Loucy (cell line): ENCODE data around the gene TRAF2.

Source experiments
- H2AFZ ChIP-seq: fragments of 200-600 bp; sonication (generic); 2 replicates; pipeline ENCODE4 v1.6.0; 2016; ENCODE audit warnings: antibody characterized with exemption, mild to moderate bottlenecking, low read length, moderate library complexity
- H3F3A ChIP-seq: fragments of 200-600 bp; 2 replicates; pipeline ENCODE4 v1.6.0; 2016; ENCODE audit warnings: antibody characterized with exemption, low read depth, mild to moderate bottlenecking
- H3K27me3 ChIP-seq: fragments of 200-600 bp; sonication (generic); 2 replicates; pipeline ENCODE4 v1.6.1; 2014; ENCODE audit warnings: low read length, mild to moderate bottlenecking; ENCODE audit not compliant: insufficient read depth, poor library complexity, severe bottlenecking
- H3K36me3 ChIP-seq: fragments of 200-600 bp; sonication (generic); 2 replicates; pipeline ENCODE4 v1.6.1; 2016; ENCODE audit warnings: low read length; ENCODE audit not compliant: insufficient read depth
- H3K4me1 ChIP-seq: fragments of 200-600 bp; sonication (generic); 2 replicates; pipeline ENCODE4 v1.5.1; 2014; ENCODE audit warnings: low read length, mild to moderate bottlenecking; ENCODE audit not compliant: insufficient read depth, poor library complexity, severe bottlenecking
- H3K4me2 ChIP-seq: fragments of 200-600 bp; sonication (generic); 2 replicates; pipeline ENCODE4 v1.6.0; 2014; ENCODE audit warnings: antibody characterized with exemption, low read length, low read depth, mild to moderate bottlenecking; ENCODE audit not compliant: poor library complexity, severe bottlenecking
- H3K4me3 ChIP-seq: fragments of 200-600 bp; sonication (generic); 2 replicates; pipeline ENCODE4 v1.5.1; 2014; ENCODE audit warnings: low read length, mild to moderate bottlenecking, mixed read lengths; ENCODE audit not compliant: poor library complexity, severe bottlenecking
- H3K79me2 ChIP-seq: fragments of 200-600 bp; sonication (generic); 2 replicates; pipeline ENCODE4 v1.6.1; 2014; ENCODE audit warnings: low read length; ENCODE audit not compliant: insufficient read depth
- H3K9ac ChIP-seq: fragments of 200-600 bp; sonication (generic); 2 replicates; pipeline ENCODE4 v1.6.0; 2014; ENCODE audit warnings: mild to moderate bottlenecking, low read depth, low read length, moderate library complexity; ENCODE audit not compliant: poor library complexity, severe bottlenecking
- H3K9me2 ChIP-seq: fragments of 200-600 bp; sonication (generic); replicated peaks from 2 replicates; pipeline ENCODE4 v1.6.1; 2016; ENCODE audit warnings: low read depth, low read length, mixed read lengths
- H3K9me3 ChIP-seq: fragments of 200-600 bp; sonication (generic); 2 replicates; pipeline ENCODE4 v1.6.1; 2014; ENCODE audit warnings: mild to moderate bottlenecking, antibody characterized with exemption, low read length, low read depth; ENCODE audit not compliant: insufficient read depth
- H4K20me1 ChIP-seq: fragments of 200-600 bp; sonication (generic); 2 replicates; pipeline ENCODE4 v1.6.0; 2014; ENCODE audit warnings: antibody characterized with exemption, low read length, mild to moderate bottlenecking; ENCODE audit not compliant: insufficient read depth, poor library complexity, severe bottlenecking
- EZH2phosphoT487 ChIP-seq: fragments of 200-600 bp; IDR thresholded peaks from 2 replicates; pipeline ENCODE4 v1.6.1; 2018; ENCODE audit warnings: antibody characterized with exemption, mild to moderate bottlenecking, moderate library complexity, borderline replicate concordance
- TF ChIP-seq, protein P1 (sequence below): fragments of 200-600 bp; sonication (generic); conservative IDR thresholded peaks from 2 replicates; pipeline ENCODE4 v1.5.1; 2014; ENCODE audit warnings: mild to moderate bottlenecking, antibody characterized with exemption, low read length

TRAF2 gene

DNA sequence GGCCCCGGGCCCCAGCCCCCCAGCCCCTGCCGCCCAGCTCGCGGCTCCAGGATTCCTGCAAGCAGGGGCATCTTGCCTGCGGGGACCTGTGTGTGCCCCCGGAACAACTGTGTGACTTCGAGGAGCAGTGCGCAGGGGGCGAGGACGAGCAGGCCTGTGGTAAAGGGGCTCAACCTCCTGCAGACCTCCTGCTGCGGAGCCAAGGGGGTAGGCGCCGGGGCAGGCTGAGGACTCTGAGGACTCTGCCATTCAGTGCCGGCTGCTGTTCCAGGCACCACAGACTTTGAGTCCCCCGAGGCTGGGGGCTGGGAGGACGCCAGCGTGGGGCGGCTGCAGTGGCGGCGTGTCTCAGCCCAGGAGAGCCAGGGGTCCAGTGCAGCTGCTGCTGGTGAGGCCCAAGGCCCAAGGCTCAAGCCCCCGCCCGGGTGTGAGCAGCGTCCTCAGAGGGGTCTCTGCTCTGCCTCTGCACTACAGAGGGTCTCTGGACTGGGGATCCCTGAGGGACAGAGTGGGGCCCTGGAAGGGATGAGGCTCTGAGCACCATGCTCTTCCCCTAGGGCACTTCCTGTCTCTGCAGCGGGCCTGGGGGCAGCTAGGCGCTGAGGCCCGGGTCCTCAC is 30.7 kb upstream of the TRAF2 start:
- H3K9ac ChIP-seq: no peak overlapping the region
- no peaks in the 10 kb centered on the region for H3K4me1 ChIP-seq
- H3K36me3 ChIP-seq: peaks cover 13% of the 10 kb centered on the region; the same call in 1 of the 2 replicates
- no peak overlapping the region for H3K4me3 ChIP-seq
- H4K20me1 ChIP-seq: peaks cover 6% of the 10 kb centered on the region
- H3K79me2 ChIP-seq: peaks cover 1% of the 10 kb centered on the region; the same call in 1 of the 2 replicates
- no peak for TF ChIP-seq EZH2phosphoT487
- TF ChIP-seq, protein P1, sequence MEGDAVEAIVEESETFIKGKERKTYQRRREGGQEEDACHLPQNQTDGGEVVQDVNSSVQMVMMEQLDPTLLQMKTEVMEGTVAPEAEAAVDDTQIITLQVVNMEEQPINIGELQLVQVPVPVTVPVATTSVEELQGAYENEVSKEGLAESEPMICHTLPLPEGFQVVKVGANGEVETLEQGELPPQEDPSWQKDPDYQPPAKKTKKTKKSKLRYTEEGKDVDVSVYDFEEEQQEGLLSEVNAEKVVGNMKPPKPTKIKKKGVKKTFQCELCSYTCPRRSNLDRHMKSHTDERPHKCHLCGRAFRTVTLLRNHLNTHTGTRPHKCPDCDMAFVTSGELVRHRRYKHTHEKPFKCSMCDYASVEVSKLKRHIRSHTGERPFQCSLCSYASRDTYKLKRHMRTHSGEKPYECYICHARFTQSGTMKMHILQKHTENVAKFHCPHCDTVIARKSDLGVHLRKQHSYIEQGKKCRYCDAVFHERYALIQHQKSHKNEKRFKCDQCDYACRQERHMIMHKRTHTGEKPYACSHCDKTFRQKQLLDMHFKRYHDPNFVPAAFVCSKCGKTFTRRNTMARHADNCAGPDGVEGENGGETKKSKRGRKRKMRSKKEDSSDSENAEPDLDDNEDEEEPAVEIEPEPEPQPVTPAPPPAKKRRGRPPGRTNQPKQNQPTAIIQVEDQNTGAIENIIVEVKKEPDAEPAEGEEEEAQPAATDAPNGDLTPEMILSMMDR: no peak
- no peak overlapping the region for H3K4me2 ChIP-seq
- no peak overlapping the region for H2AFZ ChIP-seq
- H3F3A ChIP-seq: no peaks in the 10 kb centered on the region
- no peaks in the 10 kb centered on the region for H3K9me3 ChIP-seq
- H3K9me2 ChIP-seq: no peaks in the 10 kb centered on the region
- H3K27me3 ChIP-seq: no peaks in the 10 kb centered on the region

- H3K79me2 ChIP-seq: no peaks in the 10 kb centered on the region
- H4K20me1 ChIP-seq: peaks cover 3% of the 10 kb centered on the region
- H3K36me3 ChIP-seq: peaks cover 9% of the 10 kb centered on the region; the same call in 1 of the 2 replicates
- H3K9me3 ChIP-seq: no peaks in the 10 kb centered on the region
- H3F3A ChIP-seq: no peaks in the 10 kb centered on the region
- H3K27me3 ChIP-seq: no peaks in the 10 kb centered on the region
- no peak overlapping the region for H3K4me3 ChIP-seq
- H3K9me2 ChIP-seq: no peaks in the 10 kb centered on the region
- TF ChIP-seq, protein P1: no peak
- no peak for TF ChIP-seq EZH2phosphoT487
- H3K4me1 ChIP-seq: no peaks in the 10 kb centered on the region
- H3K4me2 ChIP-seq: no peak overlapping the region
- no peak overlapping the region for H3K9ac ChIP-seq
- no peak overlapping the region for H2AFZ ChIP-seq
Observed at GRCh38 chr9:136856079-136856476, 30.2 kb upstream of the TRAF2 start.

DNA sequence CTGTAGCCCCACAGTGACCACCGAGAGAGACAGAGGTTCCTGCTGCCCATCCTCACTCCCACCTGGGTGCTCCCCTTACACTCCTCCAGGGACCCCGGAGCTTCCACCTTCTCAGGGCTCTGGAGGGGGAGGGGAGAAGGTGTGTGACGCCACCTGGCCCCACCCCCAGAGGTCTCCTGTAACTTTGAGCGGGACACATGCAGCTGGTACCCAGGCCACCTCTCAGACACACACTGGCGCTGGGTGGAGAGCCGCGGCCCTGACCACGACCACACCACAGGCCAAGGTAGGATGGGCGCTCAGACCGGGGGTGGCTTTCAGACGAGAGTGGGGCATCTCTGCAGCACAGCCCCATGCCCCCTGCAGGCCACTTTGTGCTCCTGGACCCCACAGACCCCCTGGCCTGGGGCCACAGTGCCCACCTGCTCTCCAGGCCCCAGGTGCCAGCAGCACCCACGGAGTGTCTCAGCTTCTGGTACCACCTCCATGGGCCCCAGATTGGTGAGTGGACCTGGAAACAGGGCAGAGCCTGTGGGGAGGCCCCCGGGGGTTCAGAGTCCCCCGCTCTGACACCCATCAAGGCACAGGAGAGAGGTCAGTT is 29.7 kb upstream of the TRAF2 start:
- Histone ChIP-seq H3K4me3 (no peak overlapping the region), H3K9me2 (no peaks in the 10 kb centered on the region), H4K20me1 (peaks cover 3% of the 10 kb centered on the region), H3K4me2 (no peak overlapping the region), H3K4me1 (no peaks in the 10 kb centered on the region), H2AFZ (no peak overlapping the region), H3K36me3 (peaks cover 4% of the 10 kb centered on the region; the same call in 1 of the 2 replicates), H3K79me2 (no peaks in the 10 kb centered on the region), H3K9me3 (no peaks in the 10 kb centered on the region), H3K9ac (no peak overlapping the region), H3F3A (no peaks in the 10 kb centered on the region), H3K27me3 (no peaks in the 10 kb centered on the region)
- TF ChIP-seq, protein P1: no peak; the same call in 1 of the 2 replicates
- no peak for TF ChIP-seq EZH2phosphoT487
